Measurements from ENCODE around the gene FBXO46.
"Not testable (repeated sequence)": the region's sequence is repeated elsewhere in the genome, so short reads cannot be mapped to it uniquely, and the experiment has no call there.

The FBXO46 gene

GRCh38 chr19:45729800-45730290 is 851 bp downstream of the FBXO46 start:
- no peak for DNase-seq

- not testable (repeated sequence) for DNase-seq
Observed at GRCh38 chr19:45728683-45729082, 2.0 kb downstream of the FBXO46 start.

DNA sequence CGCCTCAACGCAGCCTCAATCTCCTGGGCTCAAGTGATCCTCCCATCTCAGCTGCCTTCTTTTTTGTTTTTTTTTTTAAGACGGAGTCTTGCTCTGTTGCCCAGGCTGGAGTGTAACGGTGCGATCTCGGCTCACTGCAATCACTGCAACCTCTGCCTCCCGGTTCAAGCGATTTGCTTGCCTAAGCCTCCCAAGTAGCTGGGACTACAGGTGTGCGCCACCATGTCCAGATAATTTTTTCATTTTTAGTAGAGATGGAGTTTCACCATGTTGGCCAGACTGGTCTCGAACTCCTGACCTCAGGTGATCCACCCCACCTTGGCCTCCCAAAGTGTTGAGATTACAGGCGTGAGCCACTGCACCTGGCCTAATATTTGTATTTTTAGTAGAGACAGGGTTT is 10.6 kb downstream of the FBXO46 start:
- DNase-seq, result not testable (repeated sequence)

DNA sequence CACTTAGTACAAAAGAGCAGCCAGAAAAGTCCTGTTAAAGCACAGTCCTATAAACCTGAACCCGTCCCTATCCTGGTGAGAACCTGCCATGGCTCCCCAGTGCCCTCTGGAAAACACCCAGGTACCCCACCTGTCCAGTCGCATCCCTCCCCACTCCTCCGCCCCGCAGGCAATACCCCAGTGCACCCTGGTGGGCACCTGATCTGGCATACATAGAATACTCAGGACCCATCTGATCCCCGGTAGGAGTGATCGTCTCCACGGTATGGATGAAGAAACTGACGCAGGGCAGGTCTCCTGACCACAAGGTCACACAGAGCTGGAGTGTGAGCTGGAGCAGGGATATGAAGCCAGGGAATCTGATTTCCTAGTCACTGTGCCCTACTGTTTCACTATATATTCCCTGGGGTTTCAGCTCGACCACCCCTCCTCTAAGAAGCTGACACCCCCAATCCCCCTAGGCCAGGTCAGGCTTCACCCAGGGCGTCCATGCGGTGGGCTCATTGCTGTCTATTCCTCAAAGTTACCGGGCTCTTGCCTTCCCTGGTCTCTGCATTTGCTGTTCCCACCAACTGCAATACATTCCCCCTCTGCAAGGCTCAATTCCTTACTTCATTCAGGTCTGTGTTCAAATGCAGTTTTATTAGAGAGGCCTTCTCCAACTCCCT is 12.6 kb downstream of the FBXO46 start:
- no peak for DNase-seq

DNA sequence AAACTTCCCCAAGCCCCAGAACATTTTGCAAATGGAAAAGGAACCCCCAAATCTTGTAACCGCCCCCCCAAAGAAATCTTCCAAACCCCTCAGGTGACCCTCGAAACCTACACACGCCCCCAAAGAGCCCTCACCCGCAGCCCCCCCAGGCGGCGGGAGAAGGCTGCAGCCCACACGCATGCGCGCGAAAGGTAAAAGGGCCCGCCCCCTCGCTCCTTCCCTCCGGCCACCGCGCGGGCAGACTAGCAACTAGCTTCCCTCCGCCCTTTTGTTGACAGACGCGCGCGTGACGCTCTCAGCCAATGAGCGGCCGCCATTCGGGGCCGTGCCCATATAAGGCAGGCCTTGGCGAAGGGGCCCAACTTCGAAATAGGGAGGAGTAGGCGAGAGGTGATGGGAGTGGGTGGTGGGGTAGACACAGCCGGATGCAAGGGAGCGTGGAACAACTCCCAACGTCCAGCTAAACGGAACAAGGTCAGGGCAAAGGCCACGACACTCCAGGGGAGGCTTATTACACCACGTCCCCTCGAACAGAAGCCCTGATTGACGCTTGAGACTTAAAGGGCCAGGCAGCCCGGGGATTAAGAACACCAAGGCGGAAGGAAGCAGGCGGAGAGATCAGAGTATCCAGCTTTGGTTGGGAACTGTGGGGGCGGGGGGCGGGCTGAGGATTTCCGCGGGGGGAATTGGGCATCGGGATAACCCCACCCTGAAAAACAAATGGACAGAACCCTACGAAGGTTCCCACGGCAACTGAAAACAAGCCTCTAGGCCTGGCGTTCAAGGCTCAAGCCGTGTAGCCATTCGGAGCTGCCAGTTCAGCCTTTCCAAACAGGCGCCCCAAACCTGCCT is 13.3 kb downstream of the FBXO46 start:
- DNase-seq, result peak; percentile 88

DNA sequence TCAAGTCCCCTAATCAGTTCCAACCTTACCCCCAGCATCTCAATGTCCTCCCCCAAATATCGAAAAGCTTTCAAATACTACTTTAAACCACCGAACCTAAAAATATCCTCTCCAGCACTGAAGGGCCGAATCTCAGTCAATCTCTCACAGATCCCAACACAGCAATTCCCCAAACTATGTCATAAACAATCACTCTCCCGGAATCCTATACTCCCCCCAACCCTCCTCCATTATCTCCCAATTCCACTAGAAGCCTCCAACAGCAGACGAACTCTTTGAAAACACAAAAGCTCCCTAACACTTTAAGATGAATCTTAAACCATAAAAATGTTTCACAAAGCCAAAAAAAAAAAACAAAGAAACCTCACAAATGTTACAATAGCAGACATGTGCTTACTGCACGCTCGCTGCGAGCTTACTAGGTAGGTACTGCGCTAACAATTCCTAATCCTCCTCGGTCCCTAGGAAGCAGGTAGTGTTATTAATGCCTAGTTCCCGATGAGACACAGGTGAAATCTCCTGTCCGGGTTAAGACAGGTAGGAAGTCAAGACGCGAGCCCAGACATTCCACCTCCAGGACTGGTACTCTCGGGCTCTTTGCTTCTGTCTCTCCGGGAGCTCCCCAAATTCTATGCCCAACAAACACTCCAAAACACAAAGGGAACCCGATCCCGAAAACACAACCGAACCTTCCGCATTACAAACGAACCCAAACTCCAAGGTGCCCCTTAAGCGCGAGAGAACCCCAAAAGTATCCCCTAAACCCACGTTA is 14.2 kb downstream of the FBXO46 start:
- peak; percentile 70 for DNase-seq

- DNase-seq, result no peak
Observed at GRCh38 chr19:45715139-45715538, 15.6 kb downstream of the FBXO46 start.

- DNase-seq, result no peak
Observed at GRCh38 chr19:45713141-45713540, 17.6 kb downstream of the FBXO46 start.

DNA sequence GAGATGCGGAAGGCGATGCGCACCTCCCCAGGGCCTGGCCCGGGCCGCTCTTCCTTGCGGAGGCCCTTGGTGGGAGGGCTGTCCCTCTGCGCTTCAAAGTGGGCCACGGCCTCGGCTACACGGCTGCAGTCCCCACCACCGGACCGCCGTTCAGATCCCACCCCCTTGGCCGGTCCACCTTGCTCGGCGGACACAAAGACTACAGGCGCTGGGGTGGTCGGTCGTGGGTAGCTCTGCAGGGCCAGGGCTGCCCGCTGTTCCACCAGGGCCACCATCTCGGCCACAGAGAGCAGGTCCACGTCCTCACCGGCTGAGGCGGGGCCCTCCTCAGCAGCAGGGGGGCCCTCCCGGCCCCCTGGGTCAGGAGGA is 18.0 kb downstream of the FBXO46 start:
- no peak for DNase-seq

DNA sequence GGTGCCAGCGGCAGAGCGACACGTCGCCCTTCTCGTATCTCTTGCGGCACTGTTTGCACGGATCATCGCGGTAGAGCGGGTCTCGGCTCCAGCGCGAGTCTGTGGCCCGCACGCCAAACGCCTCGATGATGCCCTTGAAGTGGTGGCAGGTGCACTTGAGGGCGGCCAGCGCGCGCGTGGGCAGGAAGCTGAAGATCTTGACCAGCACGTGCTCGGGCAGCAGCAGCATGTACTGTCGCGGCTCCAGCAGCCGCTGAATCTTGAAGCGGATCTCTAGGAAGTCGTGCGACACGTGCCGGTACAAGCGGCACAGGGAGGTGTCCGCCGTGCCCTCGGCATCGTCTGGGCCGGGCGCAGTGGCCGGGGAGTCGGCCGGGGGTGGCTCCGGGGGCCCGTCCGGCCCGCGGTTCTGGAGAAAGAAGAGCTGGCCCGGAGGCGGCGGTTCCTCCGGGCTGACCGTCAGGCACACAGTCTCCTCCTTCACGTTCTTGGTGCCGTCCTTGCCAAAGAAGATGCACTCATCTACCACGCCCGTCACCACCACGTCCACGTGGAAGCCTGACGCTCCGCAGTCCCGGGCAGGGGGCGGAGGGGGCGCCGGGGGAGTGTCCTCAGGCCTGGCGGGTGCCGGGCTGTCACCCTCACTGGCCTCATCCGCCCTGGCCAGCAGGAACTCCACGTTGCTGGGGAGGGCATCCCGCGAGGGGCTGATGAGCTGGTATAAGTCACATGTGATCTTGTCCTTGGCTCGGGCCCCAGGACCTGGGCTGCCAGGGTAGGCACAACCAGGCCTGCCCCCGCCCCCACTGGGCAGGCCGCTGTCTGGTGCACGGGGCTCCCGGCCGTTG is 18.6 kb downstream of the FBXO46 start:
- no peak for DNase-seq

DNA sequence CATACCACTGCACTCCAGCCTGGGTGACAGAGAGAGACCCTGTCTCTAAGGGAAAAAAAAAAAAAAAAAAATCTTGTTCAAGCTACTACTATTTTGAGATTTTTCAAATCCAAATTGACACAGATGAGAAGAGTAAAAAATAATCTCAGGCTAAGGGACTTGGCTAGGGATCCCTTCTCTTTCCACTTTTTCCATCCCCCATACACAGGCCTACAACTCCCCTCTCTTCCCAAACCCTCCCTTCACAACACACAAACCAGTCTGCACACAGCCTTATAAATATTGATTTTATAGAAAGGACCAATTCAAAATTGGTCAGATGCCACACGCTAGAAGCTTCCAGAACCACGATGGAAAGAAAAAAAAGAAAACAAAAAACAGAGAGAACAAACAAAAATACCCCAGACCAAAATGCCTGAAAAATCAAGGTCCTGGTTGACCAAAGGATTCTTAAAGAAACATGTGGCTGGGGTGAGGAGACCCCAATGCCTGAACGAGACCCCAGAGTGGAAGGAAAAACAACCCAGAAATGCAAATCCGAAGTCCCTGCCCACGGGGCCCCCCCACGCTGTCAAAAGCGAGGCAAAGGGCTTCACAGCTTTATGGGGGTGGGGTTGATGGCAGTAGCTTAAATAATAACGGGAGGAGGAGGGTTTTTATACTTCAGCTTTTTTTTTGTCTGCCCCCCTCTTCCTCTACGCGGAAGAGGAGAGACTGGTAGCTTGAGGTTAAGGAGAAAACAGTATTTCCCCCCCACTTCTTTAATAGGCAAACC is 20.2 kb downstream of the FBXO46 start:
- no peak for DNase-seq

GRCh38 chr19:45705710-45706415 is 24.8 kb downstream of the FBXO46 start:
- DNase-seq, result no peak

- no peak for DNase-seq
Observed at GRCh38 chr19:45705115-45705514, 25.6 kb downstream of the FBXO46 start.

GRCh38 chr19:45701676-45702075 is 29.0 kb downstream of the FBXO46 start:
- DNase-seq, result no peak

DNA sequence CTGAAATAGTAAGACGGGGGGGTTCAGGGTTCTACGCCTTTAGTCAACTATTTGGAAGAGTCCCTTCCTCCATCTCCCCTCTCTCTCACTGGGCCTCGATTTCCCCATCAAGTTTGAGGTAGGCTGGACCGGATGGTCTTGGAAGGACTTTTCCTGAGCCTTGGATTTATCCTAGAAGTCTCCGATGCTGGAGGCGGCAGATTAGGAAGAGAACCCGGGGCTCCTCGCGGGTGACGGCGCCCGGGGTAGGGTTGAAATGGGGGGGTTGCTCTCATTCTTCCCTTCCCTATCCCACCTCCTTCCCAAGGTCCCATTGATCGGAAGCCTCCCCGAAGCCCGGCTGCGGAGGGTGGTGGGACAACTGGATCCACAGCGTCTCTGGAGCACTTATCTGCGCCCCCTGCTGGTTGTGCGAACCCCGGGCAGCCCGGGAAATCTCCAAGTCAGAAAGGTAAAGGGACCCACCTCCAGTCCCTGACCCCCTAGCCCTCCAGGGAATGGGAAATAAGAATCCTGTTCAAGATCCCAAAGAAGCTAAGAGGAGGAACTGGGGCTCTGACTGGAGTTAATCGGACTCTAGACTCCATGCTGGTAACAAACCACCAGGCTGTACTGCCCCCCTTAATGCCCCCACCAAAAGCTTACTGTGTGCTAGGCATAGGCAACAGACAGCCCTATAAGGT is 37.4 kb downstream of the FBXO46 start:
- DNase-seq, result peak; percentile 82

GRCh38 chr19:45692187-45693105 is 38.2 kb downstream of the FBXO46 start, which contains the start of gene QPCTL:
QPCTL (plus strand) TSS chr19:45692666; CDS start chr19:45692704, 38 bp downstream.
- peak; percentile 95 for DNase-seq

DNA sequence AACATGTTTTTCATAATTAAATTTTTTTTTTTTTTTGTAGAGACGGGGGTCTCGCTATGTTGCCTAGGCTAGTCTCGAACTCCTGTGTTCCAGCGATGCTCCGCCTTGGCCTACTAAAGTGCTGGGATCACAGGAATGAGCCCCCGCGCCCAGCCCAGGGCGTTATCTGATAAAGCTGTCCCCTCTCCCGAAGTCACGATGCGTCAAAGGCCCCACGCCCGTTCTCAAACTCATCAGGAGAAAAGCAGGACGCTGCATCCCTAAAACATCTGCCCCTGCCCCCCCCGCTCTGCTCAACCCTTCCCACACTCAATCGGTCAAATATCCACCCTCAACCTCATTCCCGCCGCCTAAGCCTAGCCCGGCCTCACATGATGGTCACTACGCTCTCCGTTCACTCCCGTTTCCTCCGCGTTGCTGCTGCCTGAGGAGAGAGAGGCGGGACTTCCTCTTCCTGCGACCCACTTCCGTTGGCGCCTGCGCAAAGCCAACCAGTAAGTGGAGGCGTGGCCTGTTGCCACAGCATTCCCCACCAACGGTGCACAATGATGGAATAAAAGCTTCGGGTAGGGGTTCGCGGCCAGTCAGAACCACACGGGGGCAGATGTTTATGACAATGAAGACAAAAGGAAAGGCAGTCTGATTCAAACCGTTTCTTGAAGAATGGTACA is 39.0 kb downstream of the FBXO46 start, which contains the start of gene SNRPD2:
Gene SNRPD2 (minus strand): TSS at position 438 of the 671 bp plus-strand sequence. CDS start 65 bp downstream, at position 373.
- DNase-seq, result peak; percentile 100

DNA sequence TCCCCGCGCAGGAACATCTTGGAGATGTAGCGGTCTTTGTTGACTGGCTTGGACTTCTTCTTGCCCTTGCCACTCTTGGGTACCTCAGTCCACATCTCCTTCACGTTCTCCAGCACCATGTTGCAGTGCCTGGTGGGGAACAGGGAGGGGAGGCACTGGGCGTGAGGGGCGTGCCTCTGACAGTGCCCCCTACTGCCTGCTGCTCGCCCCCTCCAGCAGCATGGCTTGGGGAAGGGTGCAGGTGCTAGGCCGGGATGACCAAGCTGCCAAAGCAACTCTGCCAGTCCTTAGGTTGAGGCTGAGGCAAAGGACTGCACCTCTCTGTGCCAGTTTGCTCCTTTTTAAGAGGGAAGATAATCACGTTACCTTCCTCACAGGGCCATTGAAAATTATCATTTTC is 43.1 kb downstream of the FBXO46 start:
- no peak for DNase-seq

All from right kidney (tissue), 1 donor.